Measurements from ENCODE around the gene SERPINB11.
"Not testable (repeated sequence)": the region's sequence is repeated elsewhere in the genome, so short reads cannot be mapped to it uniquely, and the experiment has no call there.

The SERPINB11 gene, protein sequence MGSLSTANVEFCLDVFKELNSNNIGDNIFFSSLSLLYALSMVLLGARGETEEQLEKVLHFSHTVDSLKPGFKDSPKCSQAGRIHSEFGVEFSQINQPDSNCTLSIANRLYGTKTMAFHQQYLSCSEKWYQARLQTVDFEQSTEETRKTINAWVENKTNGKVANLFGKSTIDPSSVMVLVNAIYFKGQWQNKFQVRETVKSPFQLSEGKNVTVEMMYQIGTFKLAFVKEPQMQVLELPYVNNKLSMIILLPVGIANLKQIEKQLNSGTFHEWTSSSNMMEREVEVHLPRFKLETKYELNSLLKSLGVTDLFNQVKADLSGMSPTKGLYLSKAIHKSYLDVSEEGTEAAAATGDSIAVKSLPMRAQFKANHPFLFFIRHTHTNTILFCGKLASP

DNA sequence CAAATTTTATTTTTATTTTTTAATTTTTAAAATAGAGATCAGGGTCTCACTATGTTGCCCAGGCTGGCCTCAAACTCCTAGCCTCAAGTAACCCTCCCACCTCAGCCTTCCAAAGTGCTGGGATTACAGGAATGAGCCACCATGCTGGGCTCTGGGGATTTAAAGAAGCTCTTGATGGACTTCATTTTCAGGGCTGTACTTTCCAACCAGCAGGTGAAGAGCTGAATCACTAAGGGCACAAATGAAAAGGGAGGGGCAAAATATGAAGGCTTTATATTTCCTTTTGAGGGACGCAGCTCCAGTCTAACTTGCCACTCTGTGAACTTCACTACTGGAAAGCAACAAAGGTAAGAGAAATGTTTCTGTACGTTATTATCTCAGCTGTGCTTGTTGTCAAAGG, at the start of gene SERPINB11:
TSS of gene SERPINB11 (plus strand) at position 301 of the 400 bp plus-strand sequence. CDS start 7,234 bp downstream, outside the sequence.
- no peak within 1 kb of the TSS for H3K9ac ChIP-seq
- TF ChIP-seq, protein P1, sequence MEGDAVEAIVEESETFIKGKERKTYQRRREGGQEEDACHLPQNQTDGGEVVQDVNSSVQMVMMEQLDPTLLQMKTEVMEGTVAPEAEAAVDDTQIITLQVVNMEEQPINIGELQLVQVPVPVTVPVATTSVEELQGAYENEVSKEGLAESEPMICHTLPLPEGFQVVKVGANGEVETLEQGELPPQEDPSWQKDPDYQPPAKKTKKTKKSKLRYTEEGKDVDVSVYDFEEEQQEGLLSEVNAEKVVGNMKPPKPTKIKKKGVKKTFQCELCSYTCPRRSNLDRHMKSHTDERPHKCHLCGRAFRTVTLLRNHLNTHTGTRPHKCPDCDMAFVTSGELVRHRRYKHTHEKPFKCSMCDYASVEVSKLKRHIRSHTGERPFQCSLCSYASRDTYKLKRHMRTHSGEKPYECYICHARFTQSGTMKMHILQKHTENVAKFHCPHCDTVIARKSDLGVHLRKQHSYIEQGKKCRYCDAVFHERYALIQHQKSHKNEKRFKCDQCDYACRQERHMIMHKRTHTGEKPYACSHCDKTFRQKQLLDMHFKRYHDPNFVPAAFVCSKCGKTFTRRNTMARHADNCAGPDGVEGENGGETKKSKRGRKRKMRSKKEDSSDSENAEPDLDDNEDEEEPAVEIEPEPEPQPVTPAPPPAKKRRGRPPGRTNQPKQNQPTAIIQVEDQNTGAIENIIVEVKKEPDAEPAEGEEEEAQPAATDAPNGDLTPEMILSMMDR (conservative IDR thresholded peaks at IDR 0.05; ENCODE audit: low read depth, low read length), result no peak
- no peaks in the 10 kb centered on the region for H3K79me2 ChIP-seq (ENCODE audit: insufficient read depth, low read depth)
- H3K27ac ChIP-seq, result no peak within 1 kb of the TSS
- H3K4me2 ChIP-seq, result no peak within 1 kb of the TSS
- H3K27me3 ChIP-seq (ENCODE audit: insufficient read depth, low read depth), result no peaks in the 10 kb centered on the region
- no peaks in the 10 kb centered on the region for H3K4me1 ChIP-seq (ENCODE audit: low read depth, poor library complexity, severe bottlenecking)
- H3K4me3 ChIP-seq (IDR thresholded peaks at IDR 0.05; ENCODE audit: insufficient read depth, low read depth, low read length), result no peak within 1 kb of the TSS
- H4K20me1 ChIP-seq (ENCODE audit: insufficient read depth), result no peaks in the 10 kb centered on the region
- no peaks in the 10 kb centered on the region for H3K36me3 ChIP-seq (ENCODE audit: insufficient read depth)
- H2AFZ ChIP-seq (ENCODE audit: low read depth), result no peak within 1 kb of the TSS

DNA sequence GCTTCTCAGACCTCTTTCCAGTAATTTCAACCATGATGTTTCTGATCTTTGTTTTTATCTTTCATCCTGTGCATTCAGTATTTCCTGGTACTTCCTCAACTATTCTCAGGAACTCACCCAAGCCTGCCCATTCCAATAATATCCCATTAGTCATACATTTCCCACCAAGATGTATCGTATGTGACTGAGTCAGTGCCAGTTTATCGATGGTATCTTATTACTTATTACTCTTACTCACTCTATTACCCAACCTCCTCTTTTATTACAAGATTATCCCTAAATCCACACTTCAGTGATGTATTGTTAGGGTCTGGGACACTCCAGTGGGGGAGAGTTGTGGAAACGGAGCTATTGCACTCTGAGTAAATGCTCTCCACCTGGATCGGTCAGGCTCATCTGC, 43.8 kb upstream of the SERPINB11 start:
- H4K20me1 ChIP-seq (ENCODE audit: insufficient read depth); H3K4me1 ChIP-seq (ENCODE audit: low read depth, poor library complexity, severe bottlenecking); H3K79me2 ChIP-seq (ENCODE audit: insufficient read depth, low read depth); H2AFZ ChIP-seq (ENCODE audit: low read depth); H3K27ac ChIP-seq; H3K4me3 ChIP-seq (IDR thresholded peaks at IDR 0.05; ENCODE audit: insufficient read depth, low read depth, low read length); H3K9ac ChIP-seq; H3K27me3 ChIP-seq (ENCODE audit: insufficient read depth, low read depth); H3K4me2 ChIP-seq; H3K36me3 ChIP-seq (ENCODE audit: insufficient read depth): not testable (repeated sequence)

DNA sequence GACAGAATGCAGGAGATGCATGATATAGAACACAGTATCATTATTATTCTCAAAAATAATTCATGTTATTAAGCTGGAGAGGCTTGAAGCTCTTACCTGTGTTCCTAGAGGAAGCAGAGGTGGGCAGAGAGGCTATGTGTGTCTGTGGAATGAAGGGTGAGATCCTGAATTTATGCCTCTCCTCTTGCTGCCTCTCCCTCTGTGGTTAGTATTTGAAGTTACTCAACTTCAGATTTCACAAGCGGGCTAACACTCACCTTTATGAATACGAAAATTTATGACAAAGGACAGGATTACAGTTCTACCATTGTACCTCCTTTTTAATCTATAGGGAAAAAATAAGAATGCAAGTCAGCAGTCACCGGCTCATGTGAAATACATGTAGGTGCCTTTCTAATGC, 41.0 kb upstream of the SERPINB11 start, which contains the start of gene SERPINB3:
TSS of gene SERPINB3 (minus strand) at position 144 of the 400 bp plus-strand sequence. CDS start 677 bp downstream, outside the sequence.
- not testable (repeated sequence) for H3K27ac ChIP-seq; H2AFZ ChIP-seq (ENCODE audit: low read depth); H3K79me2 ChIP-seq (ENCODE audit: insufficient read depth, low read depth); H3K9ac ChIP-seq; H4K20me1 ChIP-seq (ENCODE audit: insufficient read depth); H3K36me3 ChIP-seq (ENCODE audit: insufficient read depth); H3K4me1 ChIP-seq (ENCODE audit: low read depth, poor library complexity, severe bottlenecking); H3K27me3 ChIP-seq (ENCODE audit: insufficient read depth, low read depth); H3K4me3 ChIP-seq (IDR thresholded peaks at IDR 0.05; ENCODE audit: insufficient read depth, low read depth, low read length); H3K4me2 ChIP-seq

DNA sequence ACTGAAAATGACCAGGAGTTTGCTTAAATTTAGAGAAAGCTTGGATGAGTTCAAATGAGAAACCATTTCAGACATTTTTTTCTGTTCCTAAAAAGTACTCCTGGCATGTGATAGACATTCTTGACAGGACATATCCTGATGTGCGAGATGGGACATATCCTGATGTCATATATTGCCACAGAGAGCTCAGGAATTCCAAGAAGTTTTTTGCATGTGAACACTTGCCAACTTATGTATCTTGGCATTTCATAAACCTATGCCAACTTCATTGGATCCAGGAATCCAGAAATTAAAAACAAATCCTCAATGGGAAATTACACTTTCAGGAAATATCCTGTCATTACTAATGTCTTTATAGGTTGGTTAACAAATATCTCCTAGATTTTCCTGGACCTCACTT, 38.2 kb upstream of the SERPINB11 start:
- no peak overlapping the region for H3K9ac ChIP-seq
- no peaks in the 10 kb centered on the region for H4K20me1 ChIP-seq (ENCODE audit: insufficient read depth)
- H3K4me2 ChIP-seq, result no peak overlapping the region
- H3K27ac ChIP-seq, result no peak overlapping the region
- no peaks in the 10 kb centered on the region for H3K36me3 ChIP-seq (ENCODE audit: insufficient read depth)
- TF ChIP-seq, protein P1 (conservative IDR thresholded peaks at IDR 0.05; ENCODE audit: low read depth, low read length), result no peak
- H3K4me3 ChIP-seq (IDR thresholded peaks at IDR 0.05; ENCODE audit: insufficient read depth, low read depth, low read length), result no peak overlapping the region
- no peak overlapping the region for H2AFZ ChIP-seq (ENCODE audit: low read depth)
- no peaks in the 10 kb centered on the region for H3K79me2 ChIP-seq (ENCODE audit: insufficient read depth, low read depth)
- H3K4me1 ChIP-seq (ENCODE audit: low read depth, poor library complexity, severe bottlenecking), result no peaks in the 10 kb centered on the region
- H3K27me3 ChIP-seq (ENCODE audit: insufficient read depth, low read depth), result no peaks in the 10 kb centered on the region

DNA sequence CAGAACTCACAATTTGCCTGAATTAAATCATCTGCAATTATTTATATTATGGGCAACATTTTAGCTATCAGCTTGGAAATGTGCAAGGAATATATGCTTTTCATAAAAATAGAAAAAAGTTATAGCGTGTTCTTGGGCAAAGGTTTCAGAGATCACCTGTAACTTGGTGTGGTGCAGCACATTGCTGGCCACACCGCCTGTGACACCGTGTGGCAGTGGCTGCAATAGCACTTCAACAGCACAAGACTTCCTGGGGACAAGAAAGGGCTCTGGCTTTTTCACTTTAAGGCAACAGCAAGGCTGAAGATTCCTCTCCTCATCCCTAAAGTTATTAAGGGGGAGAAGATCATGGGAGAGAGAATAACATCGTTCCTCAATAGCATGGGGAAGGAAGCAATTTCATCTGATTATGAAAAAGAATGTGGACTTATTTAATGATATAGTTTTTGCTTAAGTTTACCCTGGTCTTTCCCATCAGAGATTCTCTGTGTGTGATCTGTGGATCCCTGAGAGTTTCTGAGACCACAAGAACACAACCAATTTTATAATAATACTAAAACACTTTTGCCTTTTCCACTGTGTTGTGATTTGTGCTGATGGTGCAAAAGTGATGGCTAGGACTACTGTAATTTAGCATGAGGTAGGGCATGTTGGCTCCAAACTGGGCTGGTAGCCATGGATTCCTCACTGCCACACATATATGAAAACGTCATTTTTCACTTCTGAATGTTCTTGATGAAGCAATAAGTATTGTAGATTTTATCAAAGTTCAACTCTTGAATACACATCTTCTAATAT, 26.0 kb upstream of the SERPINB11 start:
- Histone ChIP-seq H3K9ac (no peak overlapping the region), H3K4me2 (no peak overlapping the region), H2AFZ (ENCODE audit: low read depth) (no peak overlapping the region), H3K27ac (no peak overlapping the region), H4K20me1 (ENCODE audit: insufficient read depth) (no peaks in the 10 kb centered on the region), H3K4me1 (ENCODE audit: low read depth, poor library complexity, severe bottlenecking) (no peaks in the 10 kb centered on the region), H3K27me3 (ENCODE audit: insufficient read depth, low read depth) (no peaks in the 10 kb centered on the region), H3K79me2 (ENCODE audit: insufficient read depth, low read depth) (no peaks in the 10 kb centered on the region), H3K4me3 (IDR thresholded peaks at IDR 0.05; ENCODE audit: insufficient read depth, low read depth, low read length) (no peak overlapping the region), H3K36me3 (ENCODE audit: insufficient read depth) (no peaks in the 10 kb centered on the region)
- TF ChIP-seq, protein P1 (conservative IDR thresholded peaks at IDR 0.05; ENCODE audit: low read depth, low read length), result no peak; the same call in 1 of the 2 replicates
